Occipital lobe (tissue), 2 donors: ENCODE measurements around the gene POLR2B. TPM values are rescaled to one million over a fixed set of nuclear protein-coding genes. Genes with fewer than 3 reads are reported as not detected.
"Not testable (repeated sequence)": the region's sequence is repeated elsewhere in the genome, so short reads cannot be mapped to it uniquely, and the experiment has no call there.

Source experiments
- DNase-seq: peaks from one replicate; lab custom pipeline; 2025; lab: John Stamatoyannopoulos, UW
- total RNA-seq: library from RNA; depleted of rRNA; stranded (reverse); fragments of >200 nt; gene quantifications from one replicate; pipeline ENCODE4 v1.2.3, GENCODE V29; 2014

Gene POLR2B
- total RNA-seq, 1 donor from 2014 or later: 230 TPM

DNA sequence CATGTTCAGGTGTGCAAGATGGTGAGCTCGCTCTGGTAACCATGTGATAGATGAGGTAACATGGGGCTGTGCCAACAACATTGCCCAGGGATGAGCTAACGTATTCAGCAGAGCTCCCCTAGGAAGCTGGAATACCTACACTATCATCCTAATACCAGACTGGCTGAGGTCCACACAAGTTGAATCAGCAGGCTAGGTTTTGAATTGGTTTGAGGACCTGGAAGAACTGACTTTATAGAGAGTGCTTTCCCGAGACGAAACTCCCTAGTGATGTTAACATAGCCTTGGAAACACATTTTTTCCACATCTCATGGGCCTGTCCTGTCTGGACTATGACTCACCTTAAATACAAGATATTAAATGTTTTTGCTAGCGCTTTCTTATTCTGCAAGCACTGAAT, 74.8 kb downstream of the POLR2B start:
- no peak for DNase-seq

GRCh38 chr4:57055886-57056285, 77.2 kb downstream of the POLR2B start:
- peak; percentile 5 for DNase-seq

DNA sequence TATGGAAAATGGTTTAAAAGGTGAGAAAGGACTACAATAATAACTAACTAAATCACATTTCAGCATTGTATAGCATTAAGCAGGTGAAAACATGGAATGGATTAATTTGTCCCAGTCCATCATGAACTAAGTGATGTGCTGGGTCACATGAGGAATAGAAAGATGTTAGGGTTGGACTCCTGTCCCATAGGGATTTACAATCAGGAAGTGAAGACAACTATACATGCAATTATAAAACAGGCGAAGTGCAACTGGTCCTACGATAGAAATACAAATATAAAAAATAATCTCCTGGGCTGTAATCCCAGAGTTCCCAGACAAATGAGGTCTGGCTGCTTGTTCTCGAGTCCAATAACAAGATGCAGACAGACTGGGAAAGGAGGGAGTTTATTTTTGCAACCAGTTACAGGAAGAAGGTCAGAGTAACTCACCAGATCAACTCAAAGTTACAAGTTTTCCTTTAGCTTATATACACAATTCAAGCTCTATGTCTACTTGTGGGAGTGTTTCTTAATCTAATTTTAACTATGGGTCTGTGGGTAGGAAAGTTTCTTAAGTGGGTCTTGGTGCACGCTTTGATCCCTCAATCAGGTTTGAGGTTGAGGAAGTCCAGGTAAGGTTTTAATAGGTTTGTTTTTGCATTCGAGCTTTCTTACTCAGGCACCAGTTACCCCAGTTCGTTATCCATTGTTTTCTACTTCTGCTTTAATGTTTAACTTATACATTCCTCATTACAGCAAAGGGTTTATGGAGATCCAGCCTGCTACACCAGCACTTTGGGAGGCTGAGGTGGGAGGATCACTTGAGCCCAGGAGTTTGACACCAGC, 81.4 kb downstream of the POLR2B start:
- no peak for DNase-seq

GRCh38 chr4:57060717-57061067, 82.0 kb downstream of the POLR2B start:
- not testable (repeated sequence) for DNase-seq

- DNase-seq: no peak
Observed at GRCh38 chr4:57061395-57061794, 82.7 kb downstream of the POLR2B start.

- no peak for DNase-seq
Observed at GRCh38 chr4:57063518-57063917, 84.8 kb downstream of the POLR2B start.

DNA sequence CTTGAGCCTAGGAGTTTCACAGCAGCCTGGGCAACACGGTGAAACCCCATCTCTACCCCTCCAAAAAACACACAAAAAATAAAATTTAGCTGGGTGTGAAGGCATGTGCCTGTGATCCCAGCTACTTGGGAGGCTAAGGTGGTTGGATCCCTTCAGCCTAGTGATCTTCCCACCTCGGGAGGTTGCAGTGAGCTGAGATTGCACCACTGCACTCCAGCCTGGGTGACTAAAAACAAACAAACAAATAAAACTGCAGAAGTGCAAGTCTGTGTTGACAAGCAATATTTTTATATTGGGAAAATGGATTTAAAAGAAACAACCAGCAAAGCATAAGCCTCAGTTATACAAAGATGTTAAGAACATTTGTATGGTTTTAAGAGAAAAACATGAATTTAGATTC, 85.4 kb downstream of the POLR2B start:
- DNase-seq: no peak

- DNase-seq: no peak
Observed at GRCh38 chr4:57064811-57065711, 86.4 kb downstream of the POLR2B start.

DNA sequence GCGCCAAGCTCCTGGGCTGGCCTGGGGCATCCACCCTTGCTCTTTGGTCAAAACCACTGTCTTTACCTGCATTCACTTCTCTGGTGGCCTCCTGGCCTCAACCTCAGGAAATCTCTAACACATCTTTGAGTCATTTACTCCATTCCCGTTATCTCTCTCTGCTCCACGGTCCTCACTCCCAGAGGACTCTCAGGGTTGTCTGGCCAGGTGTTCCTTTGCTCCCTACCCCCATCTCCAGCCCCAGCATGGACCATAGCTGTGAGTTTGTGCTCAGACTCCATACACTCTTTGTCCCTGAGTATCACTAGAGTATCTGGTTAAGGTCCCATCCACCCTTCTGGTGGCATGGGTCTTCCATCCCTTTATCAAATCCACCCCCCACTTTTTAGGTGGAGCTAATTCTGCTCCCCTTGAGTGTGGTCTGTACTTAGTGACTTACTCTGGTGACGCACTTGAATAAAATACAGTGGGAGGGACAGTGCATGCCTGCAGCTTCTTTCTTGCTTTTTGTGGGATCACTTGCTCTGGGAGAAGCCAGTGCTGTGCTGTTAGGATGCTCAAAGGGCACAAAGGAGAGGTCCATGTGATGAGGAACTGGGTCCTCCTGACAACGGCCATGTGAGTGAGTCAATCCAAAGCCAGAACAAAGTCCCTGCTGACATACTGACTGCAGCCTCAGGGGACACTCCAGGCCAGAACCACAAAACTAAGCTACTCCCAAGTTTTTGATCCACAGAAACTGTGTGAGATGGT, 87.2 kb downstream of the POLR2B start:
- DNase-seq: no peak

- no peak for DNase-seq
Observed at GRCh38 chr4:57068237-57068981, 89.7 kb downstream of the POLR2B start.

GRCh38 chr4:57070461-57070860, 91.8 kb downstream of the POLR2B start:
- DNase-seq: no peak

- no peak for DNase-seq
Observed at GRCh38 chr4:57071326-57071725, 92.6 kb downstream of the POLR2B start.

DNA sequence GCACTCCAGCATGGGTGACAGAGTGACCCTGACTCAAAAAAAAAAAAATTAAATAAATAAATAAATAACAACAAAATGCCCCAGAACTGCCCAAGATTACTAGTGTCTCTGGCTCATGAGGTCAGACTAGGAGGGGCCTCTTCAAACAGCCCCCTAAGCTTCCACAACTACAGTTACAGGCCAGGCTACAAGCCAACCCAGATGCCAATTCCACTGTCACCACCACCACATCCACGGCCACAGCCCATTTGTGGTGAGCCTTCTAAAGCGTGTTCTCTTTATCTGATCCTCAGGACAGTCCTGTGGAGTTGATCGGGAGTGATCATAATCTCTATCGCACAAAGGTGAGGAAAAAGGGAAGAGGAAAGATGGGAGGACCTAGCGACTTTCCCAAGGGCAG, 94.9 kb downstream of the POLR2B start:
- no peak for DNase-seq

- no peak for DNase-seq
Observed at GRCh38 chr4:57074744-57075143, 96.0 kb downstream of the POLR2B start.

- no peak for DNase-seq
Observed at GRCh38 chr4:57075367-57075766, 96.7 kb downstream of the POLR2B start.

DNA sequence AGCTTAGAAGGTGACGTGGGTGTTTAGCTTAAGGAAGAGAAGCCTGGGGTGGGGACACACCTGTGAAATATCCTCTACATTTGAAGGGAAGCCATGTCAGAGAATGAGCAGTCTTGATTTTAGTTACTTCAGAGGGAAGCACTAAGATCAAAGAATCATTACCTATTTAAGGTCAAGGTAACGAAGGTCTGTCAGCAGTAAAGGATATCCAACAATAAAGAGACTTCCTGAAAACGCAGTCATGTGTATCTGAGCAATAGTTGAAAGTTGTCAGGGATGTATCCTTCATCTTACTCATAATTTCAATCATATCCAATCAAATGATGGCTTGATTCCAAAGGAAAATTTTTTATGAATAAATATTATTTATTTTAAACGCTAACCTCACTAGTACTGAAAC, 98.0 kb downstream of the POLR2B start:
- no peak for DNase-seq

GRCh38 chr4:57077550-57078343, 99.1 kb downstream of the POLR2B start:
- no peak for DNase-seq

GRCh38 chr4:57078685-57079521, 100.2 kb downstream of the POLR2B start:
- no peak for DNase-seq
